Colon (tissue), 2 donors: ENCODE results near the gene FLT1.

Experiments
- FAIRE-seq: peaks from 2 replicates; lab custom pipeline; 2012; peaks lifted over from hg19 to GRCh38; lab: Jason Lieb, UNC
- donor health status: control.
- donor health status: control.

The FLT1 gene

GRCh38 chr13:28485097-28485496, 9.8 kb downstream of the FLT1 start:
- no peak for FAIRE-seq

GRCh38 chr13:28483313-28483931, 11.5 kb downstream of the FLT1 start:
- no peak for FAIRE-seq

GRCh38 chr13:28479005-28479404, 15.9 kb downstream of the FLT1 start:
- FAIRE-seq: no peak

GRCh38 chr13:28478127-28478526, 16.8 kb downstream of the FLT1 start:
- no peak for FAIRE-seq

DNA sequence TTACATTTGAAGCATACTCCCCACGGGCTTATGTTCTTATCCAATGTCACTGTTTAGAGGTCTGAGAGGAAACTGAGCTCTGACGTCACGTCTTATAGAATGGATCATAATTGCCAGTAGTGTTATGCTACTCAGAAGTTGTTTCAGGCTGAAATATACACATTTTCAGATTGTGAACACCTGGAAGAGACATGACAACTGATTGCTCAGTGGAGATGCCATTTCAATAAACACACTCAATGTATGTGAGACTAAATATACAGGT, 17.3 kb downstream of the FLT1 start:
- FAIRE-seq: no peak

- FAIRE-seq: no peak
Observed at GRCh38 chr13:28476919-28477708, 17.8 kb downstream of the FLT1 start.

DNA sequence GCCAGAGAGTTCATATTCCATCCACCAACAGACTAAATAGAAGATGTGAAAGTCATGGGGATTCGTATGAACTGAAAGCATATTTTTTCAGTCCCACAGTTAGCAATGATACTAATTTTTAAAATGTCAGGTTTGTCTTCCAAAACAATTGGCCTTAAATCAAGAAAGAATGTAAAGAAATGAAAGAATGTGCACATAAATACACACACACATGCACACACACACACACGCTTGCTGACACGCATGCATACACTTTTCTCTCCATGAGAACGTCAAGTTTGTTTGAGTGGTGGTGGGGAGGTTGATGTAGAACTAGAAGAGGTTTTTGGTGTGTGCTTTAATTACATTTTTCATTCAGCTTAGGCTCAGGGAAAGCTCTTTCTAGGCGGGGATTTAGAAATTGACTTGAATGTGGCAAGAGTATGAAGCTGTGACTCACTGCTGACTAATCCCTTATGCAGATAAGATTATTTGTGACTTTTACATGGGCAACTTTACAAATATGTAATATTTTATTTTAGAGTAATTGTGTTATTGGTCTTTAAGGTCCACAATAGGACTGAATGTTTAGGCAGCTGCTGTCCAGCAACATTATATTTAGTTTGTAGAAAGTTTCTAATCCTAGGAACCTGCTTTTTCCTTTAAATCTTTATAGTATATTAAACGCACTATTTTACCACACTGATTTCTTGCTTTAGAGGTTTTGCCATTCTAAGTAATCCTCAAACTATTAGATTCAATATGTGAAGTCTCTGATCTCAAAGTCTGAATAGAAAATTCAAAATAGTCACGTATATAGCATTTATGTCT, 18.8 kb downstream of the FLT1 start:
- no peak for FAIRE-seq

DNA sequence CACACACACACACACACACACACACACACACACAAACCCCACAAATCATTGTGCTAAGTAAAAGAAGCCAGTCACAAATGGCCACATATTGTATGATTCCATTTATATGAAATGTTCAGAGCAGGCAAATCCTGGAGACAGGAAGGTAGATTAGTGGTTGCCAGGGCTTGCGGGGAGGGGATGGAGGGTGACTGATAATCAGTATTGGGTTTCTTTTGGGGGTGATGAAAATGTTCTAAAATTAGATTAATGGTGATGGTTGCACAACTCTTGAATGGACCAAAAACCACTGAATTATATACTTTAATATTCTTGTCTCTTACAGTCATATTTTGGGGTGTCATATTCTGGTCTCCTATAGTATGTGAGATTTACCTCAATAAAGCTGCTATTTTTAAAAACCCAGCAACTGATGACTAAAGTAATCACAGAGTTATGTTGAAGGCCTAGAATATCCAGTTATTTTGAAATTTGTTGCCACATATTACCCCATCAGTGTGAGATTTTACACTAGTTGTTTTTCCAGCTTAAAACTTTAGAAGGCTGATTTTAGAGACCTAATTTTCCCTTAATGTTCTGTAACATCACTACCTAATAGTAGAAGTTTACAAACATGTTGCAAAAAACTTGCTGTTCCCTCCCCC, 20.3 kb downstream of the FLT1 start:
- FAIRE-seq: no peak

- no peak for FAIRE-seq
Observed at GRCh38 chr13:28473044-28473443, 21.9 kb downstream of the FLT1 start.

- FAIRE-seq: no peak
Observed at GRCh38 chr13:28471421-28471820, 23.5 kb downstream of the FLT1 start.

DNA sequence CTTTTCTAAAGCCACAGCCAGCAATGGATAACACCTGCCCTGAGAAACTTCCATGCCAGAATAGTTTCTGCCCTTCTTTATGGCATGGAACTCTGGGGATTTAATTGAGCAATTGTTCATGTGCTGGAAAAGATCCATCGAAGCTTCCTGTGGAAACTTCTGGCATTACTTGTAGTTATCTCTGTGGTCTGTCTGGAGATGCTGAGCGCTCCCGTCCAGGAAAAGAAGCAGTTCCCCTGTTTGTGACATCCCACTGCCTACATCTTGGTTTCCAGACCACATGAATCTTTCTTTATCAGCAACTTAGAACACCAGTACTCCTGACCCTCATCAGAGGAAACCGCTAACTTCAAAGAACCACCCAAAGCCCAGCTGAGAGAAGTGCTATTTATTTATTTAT, 24.6 kb downstream of the FLT1 start:
- FAIRE-seq: no peak

DNA sequence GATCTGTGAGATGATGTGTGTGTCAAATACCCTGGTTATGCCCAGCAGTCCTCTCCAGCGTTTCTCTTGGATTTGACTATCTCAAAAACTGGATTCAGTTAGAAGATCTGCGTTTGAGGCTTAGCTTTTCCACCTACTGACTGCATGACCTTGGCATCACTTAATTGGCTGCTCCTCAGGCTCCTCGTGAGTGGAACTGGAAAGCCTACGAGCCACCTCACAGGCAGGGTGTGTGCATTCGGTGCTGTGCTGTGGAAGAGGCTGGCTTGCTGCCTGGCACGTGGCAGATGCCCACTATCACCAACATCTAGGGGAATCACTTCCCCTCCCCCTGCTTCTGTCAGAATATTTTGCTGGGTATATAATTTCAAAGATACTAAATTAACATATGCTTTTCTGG, 25.6 kb downstream of the FLT1 start:
- FAIRE-seq: no peak

DNA sequence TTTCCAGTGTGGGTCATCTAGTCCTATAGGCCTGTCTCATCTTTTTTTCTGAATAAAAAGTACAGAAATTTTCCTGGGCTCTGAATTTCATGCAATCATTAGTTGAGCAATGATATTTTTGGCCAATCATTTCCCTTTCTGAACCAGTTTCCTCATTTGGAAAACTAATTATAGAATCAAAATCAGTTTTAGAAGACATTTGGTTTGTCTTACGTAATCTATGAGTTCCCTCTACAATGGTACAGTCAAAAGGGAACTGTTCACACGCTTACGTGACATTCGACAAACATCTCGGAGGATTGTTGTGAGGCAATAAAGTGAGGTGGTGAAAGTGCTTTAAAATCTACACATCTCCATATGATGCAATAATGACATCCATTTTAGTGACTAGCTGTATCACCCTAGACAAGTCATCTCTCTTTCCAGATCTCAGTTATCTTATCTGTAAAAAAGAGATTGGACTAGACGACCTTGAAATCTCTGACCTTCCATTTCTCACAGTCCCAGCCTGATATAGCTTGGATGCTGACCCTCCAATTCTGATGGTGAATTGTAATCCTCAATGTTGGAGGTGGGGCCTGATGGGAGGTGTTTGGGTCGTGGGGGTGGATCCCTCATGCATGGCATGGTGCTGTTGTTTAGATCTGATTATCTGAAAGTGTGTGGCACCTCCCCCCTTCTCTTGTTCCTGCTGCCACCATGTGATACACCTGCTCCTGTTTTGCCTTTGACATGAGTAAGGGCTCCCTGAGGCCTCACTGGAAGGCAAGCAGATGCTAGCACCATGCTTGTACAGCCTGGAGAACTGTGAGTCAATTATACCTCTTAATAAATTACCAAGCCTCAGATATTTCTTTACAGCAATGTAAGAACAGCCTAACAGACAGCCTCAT, 26.7 kb downstream of the FLT1 start:
- FAIRE-seq: no peak

- FAIRE-seq: no peak
Observed at GRCh38 chr13:28467034-28467433, 27.9 kb downstream of the FLT1 start.

DNA sequence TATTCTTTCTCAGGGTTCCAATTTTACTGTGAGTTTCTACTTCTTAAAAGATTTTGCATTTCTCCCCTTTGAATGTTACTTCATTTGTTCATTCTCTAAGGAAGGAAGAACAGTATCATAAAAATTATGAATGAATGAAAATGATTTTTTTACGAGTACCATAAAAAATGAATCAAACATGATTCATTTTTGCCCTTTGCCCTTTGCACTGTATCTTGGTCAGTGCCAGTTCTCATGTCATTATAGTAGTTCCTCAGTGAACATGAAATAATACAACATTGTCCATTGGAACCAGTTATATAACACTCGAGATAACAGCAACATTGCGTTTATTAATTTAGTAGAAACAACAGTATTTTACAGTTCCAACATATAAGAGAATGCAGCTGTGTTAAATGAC, 28.8 kb downstream of the FLT1 start:
- FAIRE-seq: no peak

DNA sequence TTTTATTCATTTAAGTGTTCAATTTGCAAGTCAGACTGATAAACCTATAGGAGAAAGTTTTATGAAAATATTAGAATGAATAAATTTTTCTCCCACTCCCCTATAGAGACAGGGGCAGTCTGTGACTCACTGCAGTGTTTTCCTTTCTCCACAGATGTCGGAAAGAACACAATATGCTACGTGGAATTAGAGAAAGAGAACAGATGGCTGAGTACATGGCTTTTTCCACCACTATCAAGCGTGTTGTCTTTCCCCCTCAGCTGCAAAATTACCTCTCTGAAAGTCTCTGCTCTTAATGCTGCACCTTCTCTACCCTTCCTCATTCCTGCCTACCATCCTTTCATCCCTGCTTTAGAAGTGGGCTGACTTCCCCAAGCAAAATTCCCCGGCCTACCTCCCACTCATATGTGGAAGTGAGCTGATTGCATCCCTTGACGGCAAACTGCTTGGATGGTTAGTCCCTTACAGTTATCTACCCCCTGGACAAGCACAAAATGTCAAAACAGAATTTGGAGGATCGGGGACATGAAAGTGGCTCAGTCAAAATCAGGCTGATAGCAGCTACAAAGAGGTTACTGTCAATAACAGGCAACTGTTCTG, 30.0 kb downstream of the FLT1 start:
- no peak for FAIRE-seq

GRCh38 chr13:28463481-28463880, 31.4 kb downstream of the FLT1 start:
- FAIRE-seq: peak; percentile 10

DNA sequence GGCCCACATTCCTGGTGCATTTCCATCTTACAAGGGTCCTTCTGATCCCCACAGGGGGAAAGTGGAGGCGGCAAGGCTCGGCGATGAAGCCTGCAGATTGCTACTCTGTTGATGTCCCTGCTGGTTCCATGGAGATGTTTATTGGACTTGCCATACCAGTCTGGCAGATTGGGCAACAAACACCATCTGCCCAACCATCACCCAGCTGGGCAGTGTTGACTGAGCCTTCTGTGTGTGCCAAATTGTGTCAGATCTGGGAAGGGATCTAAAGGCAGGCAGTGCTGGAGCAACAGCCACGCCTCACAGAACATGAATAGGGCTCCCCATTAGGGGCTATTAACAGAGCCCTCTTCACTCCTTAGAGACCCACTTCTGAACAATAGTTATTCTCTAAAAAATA, 35.0 kb downstream of the FLT1 start:
- FAIRE-seq: no peak

- FAIRE-seq: no peak
Observed at GRCh38 chr13:28458608-28459007, 36.3 kb downstream of the FLT1 start.

- FAIRE-seq: no peak
Observed at GRCh38 chr13:28458051-28458450, 36.9 kb downstream of the FLT1 start.

DNA sequence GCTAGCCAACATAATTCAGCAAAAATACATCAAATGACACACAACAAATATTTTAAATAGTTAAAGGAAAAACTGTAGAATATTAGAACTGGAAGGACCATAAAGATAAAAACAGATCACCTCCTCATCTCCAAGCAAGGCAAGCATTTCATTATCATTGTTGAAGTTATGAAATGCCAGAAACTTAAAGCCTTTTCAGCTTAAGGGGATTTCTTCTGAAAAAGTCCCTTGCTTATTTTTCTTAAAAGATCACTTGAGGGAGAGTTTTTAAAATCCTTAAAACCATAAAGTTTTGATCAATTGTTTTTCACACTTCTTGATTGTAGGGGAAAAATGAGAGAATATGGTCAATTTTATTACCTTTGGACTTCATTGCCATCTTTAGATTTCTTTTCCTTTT, 37.4 kb downstream of the FLT1 start:
- FAIRE-seq: no peak
